HepG2 (cell line): ENCODE data around the gene TMF1. TPM values are rescaled to one million over a fixed set of nuclear protein-coding genes. Genes with fewer than 3 reads are reported as not detected.

ENCODE experiments used
- ATAC-seq: fragments of 200-7000 bp; cut with Tn5 transposase; 3 replicates; pipeline ENCODE4 v1.9.1; 2020; ENCODE audit warnings: mild to moderate bottlenecking, moderate library complexity
- BruUV-seq: library from RNA; stranded (reverse); fragments of 400-500 nt; replicated peaks from 2 replicates; lab custom pipeline; 2021; lab: Mats Ljungman, UMichigan
- CTCF ChIA-PET: fragments of 300-600 bp; formaldehyde crosslinking; extraction: SDS; loops from one replicate; lab custom pipeline; 2021; ENCODE audit warnings: low total read pairs, inconsistent platforms, low intra/inter-chr PET ratio; lab: Yijun Ruan, JAX
- POLR2A ChIA-PET: fragments of 350-600 bp; sonication (Branson Sonifier 250); formaldehyde crosslinking; loops from one replicate; lab custom pipeline; 2020; ENCODE audit warnings: antibody characterized with exemption, inconsistent platforms; lab: Yijun Ruan, JAX
- DNase-seq: peaks from one replicate; pipeline ENCODE4 v3.0.0-alpha.2; 2015; ENCODE audit warnings: low spot score
- FAIRE-seq: peaks from 3 replicates; lab custom pipeline; 2011; peaks lifted over from hg19 to GRCh38; lab: Jason Lieb, UNC
- H2AFZ ChIP-seq: one replicate; pipeline ENCODE4 v1.6.1; 2011; ENCODE audit warnings: low read length, inconsistent platforms
- H3K27ac ChIP-seq: fragments of 300-600 bp; 3 replicates; pipeline ENCODE4 v1.8.0; 2011; ENCODE audit warnings: mixed run types, mild to moderate bottlenecking, mixed read lengths, low read length, inconsistent platforms; ENCODE audit not compliant: insufficient read depth; ENCODE audit errors: extremely low read length
- H3K27me3 ChIP-seq, 2 experiments: fragments of 200-600 bp in 1 of 2; 2 replicates in 1 of 2; 3 replicates in 1 of 2; pipeline versions ENCODE4 v1.6.0 to v1.8.0; 2011; ENCODE audit warnings: low read length in 2 of 2, mild to moderate bottlenecking in 2 of 2, moderate library complexity in 2 of 2, inconsistent platforms in 1 of 2; ENCODE audit not compliant: insufficient read depth in 2 of 2, control insufficient read depth in 1 of 2
- H3K36me3 ChIP-seq, 2 experiments: fragments of 200-600 bp in 1 of 2; replicated peaks in 1 of 2; 2 replicates in 1 of 2; 3 replicates in 1 of 2; pipeline versions ENCODE4 v1.5.1 to v1.8.0; 2011; ENCODE audit warnings: low read length in 2 of 2, inconsistent platforms in 1 of 2; ENCODE audit not compliant: insufficient read depth in 2 of 2, control insufficient read depth in 1 of 2
- H3K4me1 ChIP-seq: 2 replicates; pipeline ENCODE4 v1.5.1; 2012; ENCODE audit warnings: low read length, inconsistent platforms; ENCODE audit not compliant: insufficient read depth
- H3K4me2 ChIP-seq: 2 replicates; pipeline ENCODE4 v1.6.0; 2011; ENCODE audit warnings: low read depth, low read length, inconsistent platforms
- H3K4me3 ChIP-seq, 3 experiments: fragments of 200-600 bp in 1 of 3; sonication (generic), shearing (Covaris generic) in 1 of 3; replicated peaks in 1 of 3; 2 replicates each; pipeline ENCODE4 v1.5.1; 2011 to 2016; ENCODE audit warnings: low read length in 3 of 3, inconsistent platforms in 2 of 3, low read depth in 2 of 3, mild to moderate bottlenecking in 2 of 3, control low read depth in 1 of 3, mixed read lengths in 1 of 3; ENCODE audit not compliant: insufficient read depth in 1 of 3
- H3K79me2 ChIP-seq: one replicate; pipeline ENCODE4 v1.6.1; 2011; ENCODE audit warnings: low read length, inconsistent platforms; ENCODE audit not compliant: insufficient read depth
- H3K9ac ChIP-seq: 2 replicates; pipeline ENCODE4 v1.6.0; 2011; ENCODE audit warnings: mild to moderate bottlenecking, low read depth, low read length, inconsistent platforms; ENCODE audit not compliant: insufficient read depth
- H3K9me3 ChIP-seq: 2 replicates; pipeline ENCODE4 v1.5.1; 2012; ENCODE audit warnings: mild to moderate bottlenecking, low read length
- H4K20me1 ChIP-seq: 2 replicates; pipeline ENCODE4 v1.6.0; 2011; ENCODE audit warnings: inconsistent platforms, mild to moderate bottlenecking, low read length, moderate library complexity; ENCODE audit not compliant: insufficient read depth
- CHD4 ChIP-seq: fragments of 200-600 bp; sonication (generic); IDR thresholded peaks from 2 replicates; pipeline ENCODE4 v1.7.0; 2017; ENCODE audit warnings: mild to moderate bottlenecking, low read length, borderline replicate concordance
- MIXL1 ChIP-seq: IDR thresholded peaks from 2 replicates; pipeline ENCODE4 v1.6.1; 2016
- PAWR ChIP-seq: sonication (generic); formaldehyde crosslinking; IDR thresholded peaks from 2 replicates; pipeline ENCODE4 v1.4.0; 2020; ENCODE audit warnings: missing genetic modification reagents, mild to moderate bottlenecking, borderline replicate concordance
- RNF2 ChIP-seq: fragments of 450-650 bp; conservative IDR thresholded peaks from 2 replicates; pipeline ENCODE4 v1.6.1; 2016; ENCODE audit warnings: low read depth
- TOE1 ChIP-seq: sonication (generic); formaldehyde crosslinking; IDR thresholded peaks from 2 replicates; pipeline ENCODE4 v1.4.0; 2020; ENCODE audit warnings: mild to moderate bottlenecking, missing genetic modification reagents
- ZFYVE20 ChIP-seq: sonication (generic); formaldehyde crosslinking; IDR thresholded peaks from 2 replicates; pipeline ENCODE4 v1.8.0; 2023; ENCODE audit warnings: low read depth, mild to moderate bottlenecking, moderate library complexity, missing genetic modification reagents, borderline replicate concordance
- ZNF124 ChIP-seq: sonication (generic); formaldehyde crosslinking; IDR thresholded peaks from 2 replicates; pipeline ENCODE4 v1.4.0; 2020; ENCODE audit warnings: missing genetic modification reagents
- ZNF33A ChIP-seq: sonication (generic); formaldehyde crosslinking; IDR thresholded peaks from 2 replicates; pipeline ENCODE4 v1.5.1; 2020; ENCODE audit warnings: missing genetic modification reagents, mild to moderate bottlenecking, moderate library complexity, borderline replicate concordance
- ZNF703 ChIP-seq: sonication (generic); formaldehyde crosslinking; IDR thresholded peaks from 2 replicates; pipeline ENCODE4 v1.5.1; 2020; ENCODE audit warnings: missing genetic modification reagents, mild to moderate bottlenecking, moderate library complexity, borderline replicate concordance
- ZNF879 ChIP-seq: sonication (generic); formaldehyde crosslinking; IDR thresholded peaks from 2 replicates; pipeline ENCODE4 v1.8.1; 2023; ENCODE audit warnings: missing genetic modification reagents
- WGBS: methylation state at CpG from one replicate; pipeline ENCODE4 v1.1.6; 2017; ENCODE audit warnings: low lambda C conversion rate; 5-methylcytosine and 5-hydroxymethylcytosine counted together
- in situ Hi-C: cut with HindIII; loops from 2 replicates; pipeline ENCODE4 v1.10.0; 2017; ENCODE audit warnings: low pct_unique_long_range_greater_than_20kb; ENCODE audit not compliant: extremely low pct_ligation_motif_present
- intact Hi-C: fragments of 100-400 bp; cut with micrococcal nuclease; formaldehyde crosslinking; loops from one replicate; pipeline ENCODE4 v1.10.0; 2022; ENCODE audit not compliant: unreplicated experiment
- polyA plus RNA-seq, 8 experiments: library from polyadenylated mRNA; depleted of rRNA in 3 of 8; stranded (reverse) in 7 of 8; unstranded in 1 of 8; fragments of >200 nt; fragmentation: Illumina TruSeq in 4 of 8; extraction: Trizol in 4 of 8; gene quantifications; 2 replicates each; pipeline versions ENCODE4 v1.2.1 to v1.2.3, GENCODE V29; 2011 to 2016; ENCODE audit warnings: low read depth in 4 of 8, missing spikeins in 1 of 8, mixed read lengths in 1 of 8; ENCODE audit not compliant: insufficient read depth in 1 of 8
- total RNA-seq, 5 experiments: library from RNA; depleted of rRNA; stranded (reverse); fragments of >200 nt; fragmentation: Illumina TruSeq; extraction: Trizol; gene quantifications; 2 replicates each; pipeline ENCODE4 v1.2.3, GENCODE V29; 2016; ENCODE audit warnings: low read depth in 1 of 5
- TF ChIP-seq, protein P1 (sequence below): IDR thresholded peaks from 2 replicates; pipeline ENCODE4 v1.6.1; 2012; ENCODE audit warnings: low read depth, low read length, improper control_type of control experiment

Gene TMF1
- total and polyA plus RNA-seq, 2 of the 13 experiments (the other 11 are each of a cell fraction or from before 2014, with no cell fraction given) = 12.1 to 38.4 TPM

DNA sequence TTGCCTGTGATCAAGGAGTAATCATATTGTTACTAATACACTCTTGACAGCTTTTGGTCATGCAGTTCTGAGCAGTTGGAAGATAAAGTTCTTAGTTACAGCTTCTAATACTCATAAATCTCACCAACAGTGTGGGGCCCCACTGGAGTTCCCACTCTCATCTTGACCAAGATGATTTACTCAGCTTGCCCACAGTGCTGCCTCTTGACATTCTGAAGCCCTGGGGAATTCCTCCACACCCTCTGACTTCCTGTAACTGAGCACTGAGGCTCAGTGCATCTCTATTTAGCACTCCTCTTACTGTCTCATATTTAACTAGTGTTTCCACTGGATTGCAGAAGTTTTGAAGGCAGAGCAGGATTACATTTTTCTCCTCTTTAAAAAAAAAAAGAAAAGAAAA lies 30.7 kb upstream of the TMF1 start (continued):
- TF ChIP-seq ZNF124 (CRISPR knock-in tag) (no peak), ZFYVE20 (CRISPR knock-in tag) (no peak), MIXL1 (no peak), RNF2 (no peak), ZNF33A (CRISPR knock-in tag) (no peak), CHD4 (no peak)
- TF ChIP-seq, protein P1, sequence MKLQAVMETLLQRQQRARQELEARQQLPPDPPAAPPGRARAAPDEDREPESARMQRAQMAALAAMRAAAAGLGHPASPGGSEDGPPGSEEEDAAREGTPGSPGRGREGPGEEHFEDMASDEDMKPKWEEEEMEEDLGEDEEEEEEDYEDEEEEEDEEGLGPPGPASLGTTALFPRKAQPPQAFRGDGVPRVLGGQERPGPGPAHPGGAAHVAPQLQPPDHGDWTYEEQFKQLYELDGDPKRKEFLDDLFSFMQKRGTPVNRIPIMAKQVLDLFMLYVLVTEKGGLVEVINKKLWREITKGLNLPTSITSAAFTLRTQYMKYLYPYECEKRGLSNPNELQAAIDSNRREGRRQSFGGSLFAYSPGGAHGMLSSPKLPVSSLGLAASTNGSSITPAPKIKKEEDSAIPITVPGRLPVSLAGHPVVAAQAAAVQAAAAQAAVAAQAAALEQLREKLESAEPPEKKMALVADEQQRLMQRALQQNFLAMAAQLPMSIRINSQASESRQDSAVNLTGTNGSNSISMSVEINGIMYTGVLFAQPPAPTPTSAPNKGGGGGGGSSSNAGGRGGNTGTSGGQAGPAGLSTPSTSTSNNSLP = no peak

DNA sequence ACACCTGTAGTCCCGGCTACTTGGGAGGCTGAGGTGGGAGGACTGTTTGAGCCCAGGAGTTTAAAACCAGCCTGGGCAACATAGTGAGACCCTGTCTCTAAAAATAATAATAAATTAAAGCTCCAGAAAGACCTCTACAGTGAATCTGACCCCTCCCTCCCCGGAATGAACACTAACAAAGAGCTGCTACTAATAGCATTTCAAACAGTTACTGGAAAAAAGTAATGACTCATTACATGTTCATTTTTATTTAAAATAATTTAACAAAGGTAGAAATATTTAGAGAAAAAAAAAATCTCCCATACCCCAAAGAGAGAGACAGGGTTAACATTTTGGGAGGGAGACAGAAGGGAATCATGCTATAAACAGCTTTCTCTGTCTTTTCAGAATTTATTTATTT lies 30.2 kb upstream of the TMF1 start:
- WGBS = 37% methylated on average over 2 of the region's 2 CpGs
- no peak overlapping the region for H3K9ac ChIP-seq
- H3K36me3 ChIP-seq = no peaks in the 10 kb centered on the region
- no peak overlapping the region for H2AFZ ChIP-seq
- ChIA-PET POLR2A (no interaction called here), CTCF (no interaction called here)
- H4K20me1 ChIP-seq = no peaks in the 10 kb centered on the region
- no peak overlapping the region for H3K4me2 ChIP-seq
- no peaks in the 10 kb centered on the region; a peak in 1 of 5 replicates for H3K27me3 ChIP-seq
- no peak for DNase-seq
- in situ Hi-C loops = no loop called here
- no peak overlapping the region for H3K4me3 ChIP-seq
- H3K4me1 ChIP-seq = peaks cover 70% of the 10 kb centered on the region
- intact Hi-C loops = no loop called here
- no peak overlapping the region for H3K27ac ChIP-seq
- H3K9me3 ChIP-seq = no peaks in the 10 kb centered on the region
- no peak for FAIRE-seq
- TF ChIP-seq ZNF879 (no peak), TOE1 (no peak), PAWR (no peak), ZNF703 (no peak)
- ATAC-seq = no peak
- H3K79me2 ChIP-seq = peaks cover 33% of the 10 kb centered on the region
- no TSS peak for BruUV-seq
